HepG2 (cell line): ENCODE data around the gene EXOC3L4. TPM values are rescaled to one million over a fixed set of nuclear protein-coding genes. Genes with fewer than 3 reads are reported as not detected.

Source experiments
- KDM6A ChIP-seq: IDR thresholded peaks from 2 replicates; pipeline ENCODE4 v1.6.1; 2016; ENCODE audit warnings: low read depth
- MAZ ChIP-seq, 2 experiments: sonication (generic) in 1 of 2; formaldehyde crosslinking in 1 of 2; IDR thresholded peaks; 2 replicates each; pipeline versions ENCODE4 v1.5.0 to v1.6.1; 2012 to 2020; ENCODE audit warnings: low read depth in 2 of 2, mild to moderate bottlenecking in 2 of 2, borderline replicate concordance in 1 of 2, improper control_type of control experiment in 1 of 2, low read length in 1 of 2, missing genetic modification reagents in 1 of 2, moderate library complexity in 1 of 2
- MTA3 ChIP-seq: sonication (generic); formaldehyde crosslinking; IDR thresholded peaks from 2 replicates; pipeline ENCODE4 v1.4.0; 2020; ENCODE audit warnings: missing genetic modification reagents
- NFYC ChIP-seq: IDR thresholded peaks from 2 replicates; pipeline ENCODE4 v1.6.1; 2016; ENCODE audit warnings: missing genetic modification reagents, missing compliant biosample characterization
- PAXIP1 ChIP-seq: sonication (generic); formaldehyde crosslinking; conservative IDR thresholded peaks from 2 replicates; pipeline ENCODE4 v1.4.0; 2020; ENCODE audit warnings: mild to moderate bottlenecking, missing genetic modification reagents, moderate library complexity
- RARA ChIP-seq: IDR thresholded peaks from 2 replicates; pipeline ENCODE4 v1.6.1; 2016; ENCODE audit warnings: missing genetic modification reagents, missing compliant biosample characterization
- RFXANK ChIP-seq: IDR thresholded peaks from 2 replicates; pipeline ENCODE4 v1.6.1; 2016
- SKI ChIP-seq: fragments of 450-650 bp; IDR thresholded peaks from one replicate; pipeline ENCODE4 v1.6.1; 2018; ENCODE audit warnings: mild to moderate bottlenecking; ENCODE audit not compliant: partially characterized antibody
- SUZ12 ChIP-seq: fragments of 150-350 bp; IDR thresholded peaks from 2 replicates; pipeline ENCODE4 v1.6.1; 2014; ENCODE audit warnings: low read depth, low read length
- TFDP1 ChIP-seq: IDR thresholded peaks from 2 replicates; pipeline ENCODE4 v1.6.1; 2016; ENCODE audit warnings: missing compliant biosample characterization, missing genetic modification reagents, borderline replicate concordance
- ZKSCAN1 ChIP-seq: fragments of 150-350 bp; IDR thresholded peaks from 2 replicates; pipeline ENCODE4 v1.6.1; 2014; ENCODE audit warnings: low read length
- ZNF749 ChIP-seq: sonication (generic); formaldehyde crosslinking; IDR thresholded peaks from 2 replicates; pipeline ENCODE4 v1.8.0; 2022; ENCODE audit warnings: mild to moderate bottlenecking, missing genetic modification reagents, moderate library complexity, borderline replicate concordance
- ZNF850 ChIP-seq: sonication (generic); formaldehyde crosslinking; conservative IDR thresholded peaks from 2 replicates; pipeline ENCODE4 v1.9.0; 2021; ENCODE audit warnings: mild to moderate bottlenecking, missing genetic modification reagents
- ZNF878 ChIP-seq: sonication (generic); formaldehyde crosslinking; IDR thresholded peaks from 2 replicates; pipeline ENCODE4 v1.8.1; 2023; ENCODE audit warnings: mild to moderate bottlenecking, missing genetic modification reagents, moderate library complexity
- ZNF879 ChIP-seq: sonication (generic); formaldehyde crosslinking; IDR thresholded peaks from 2 replicates; pipeline ENCODE4 v1.8.1; 2023; ENCODE audit warnings: missing genetic modification reagents
- polyA plus RNA-seq, 8 experiments: library from polyadenylated mRNA; depleted of rRNA in 3 of 8; stranded (reverse) in 7 of 8; unstranded in 1 of 8; fragments of >200 nt; fragmentation: Illumina TruSeq in 4 of 8; extraction: Trizol in 4 of 8; gene quantifications; 2 replicates each; pipeline versions ENCODE4 v1.2.1 to v1.2.3, GENCODE V29; 2011 to 2016; ENCODE audit warnings: low read depth in 4 of 8, missing spikeins in 1 of 8, mixed read lengths in 1 of 8; ENCODE audit not compliant: insufficient read depth in 1 of 8
- total RNA-seq, 5 experiments: library from RNA; depleted of rRNA; stranded (reverse); fragments of >200 nt; fragmentation: Illumina TruSeq; extraction: Trizol; gene quantifications; 2 replicates each; pipeline ENCODE4 v1.2.3, GENCODE V29; 2016; ENCODE audit warnings: low read depth in 1 of 5
- TF ChIP-seq, protein P1 (sequence below): sonication (generic); formaldehyde crosslinking; IDR thresholded peaks from 2 replicates; pipeline ENCODE4 v1.5.0; 2020; ENCODE audit warnings: mild to moderate bottlenecking, missing genetic modification reagents
- TF ChIP-seq, protein P2 (sequence below): IDR thresholded peaks from 2 replicates; pipeline ENCODE4 v1.6.1; 2016; ENCODE audit warnings: low read depth, missing genetic modification reagents, missing compliant biosample characterization

Gene EXOC3L4
- total and polyA plus RNA-seq, 2 of the 13 experiments (the other 11 are each of a cell fraction or from before 2014, with no cell fraction given), result 11.8 to 27.0 TPM

DNA sequence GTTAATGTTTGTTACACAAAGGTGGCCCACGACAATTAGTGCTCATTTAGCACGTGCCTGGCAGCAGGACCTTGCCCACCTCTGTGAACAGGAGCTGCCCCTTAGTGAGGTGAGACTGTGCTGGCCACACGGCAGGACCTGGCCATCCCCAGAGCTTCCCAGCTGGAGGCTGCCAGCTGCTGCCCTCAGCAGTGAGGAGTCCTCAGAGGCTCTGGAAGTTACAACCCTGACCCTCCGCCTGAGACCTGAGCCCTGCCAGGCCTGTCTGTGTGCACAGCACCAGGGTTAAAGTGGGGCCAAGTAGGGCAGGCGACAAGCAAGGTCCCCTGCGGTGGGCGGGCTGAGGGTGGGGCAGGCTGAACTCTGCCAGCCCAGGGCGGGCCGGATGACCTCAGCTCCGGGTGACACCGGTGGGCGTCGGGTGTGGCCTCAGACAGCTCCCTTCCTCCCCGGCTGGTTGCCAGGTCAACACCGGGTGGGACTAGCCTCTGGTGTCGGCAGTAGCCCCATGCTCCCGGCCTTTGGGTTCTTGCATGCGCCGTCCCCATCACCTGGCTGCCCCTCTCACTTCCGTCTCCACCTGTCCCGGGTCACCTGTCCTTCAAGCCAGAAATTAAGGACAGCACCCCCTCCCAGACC, 19.7 kb upstream of the EXOC3L4 start (continued):
- TF ChIP-seq SKI, result no peak
- TF ChIP-seq ZNF749 (CRISPR knock-in tag), result no peak
- no peak for TF ChIP-seq ZNF879
- TF ChIP-seq TFDP1 (CRISPR knock-in tag), result no peak
- TF ChIP-seq, protein P1, sequence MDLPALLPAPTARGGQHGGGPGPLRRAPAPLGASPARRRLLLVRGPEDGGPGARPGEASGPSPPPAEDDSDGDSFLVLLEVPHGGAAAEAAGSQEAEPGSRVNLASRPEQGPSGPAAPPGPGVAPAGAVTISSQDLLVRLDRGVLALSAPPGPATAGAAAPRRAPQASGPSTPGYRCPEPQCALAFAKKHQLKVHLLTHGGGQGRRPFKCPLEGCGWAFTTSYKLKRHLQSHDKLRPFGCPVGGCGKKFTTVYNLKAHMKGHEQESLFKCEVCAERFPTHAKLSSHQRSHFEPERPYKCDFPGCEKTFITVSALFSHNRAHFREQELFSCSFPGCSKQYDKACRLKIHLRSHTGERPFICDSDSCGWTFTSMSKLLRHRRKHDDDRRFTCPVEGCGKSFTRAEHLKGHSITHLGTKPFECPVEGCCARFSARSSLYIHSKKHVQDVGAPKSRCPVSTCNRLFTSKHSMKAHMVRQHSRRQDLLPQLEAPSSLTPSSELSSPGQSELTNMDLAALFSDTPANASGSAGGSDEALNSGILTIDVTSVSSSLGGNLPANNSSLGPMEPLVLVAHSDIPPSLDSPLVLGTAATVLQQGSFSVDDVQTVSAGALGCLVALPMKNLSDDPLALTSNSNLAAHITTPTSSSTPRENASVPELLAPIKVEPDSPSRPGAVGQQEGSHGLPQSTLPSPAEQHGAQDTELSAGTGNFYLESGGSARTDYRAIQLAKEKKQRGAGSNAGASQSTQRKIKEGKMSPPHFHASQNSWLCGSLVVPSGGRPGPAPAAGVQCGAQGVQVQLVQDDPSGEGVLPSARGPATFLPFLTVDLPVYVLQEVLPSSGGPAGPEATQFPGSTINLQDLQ (CRISPR knock-in tag), result no peak
- no peak for TF ChIP-seq MAZ (IDR thresholded peaks at IDR 0.05; ENCODE audit: borderline replicate concordance, low read depth, low read length)
- no peak for TF ChIP-seq MAZ (CRISPR knock-in tag; IDR thresholded peaks at IDR 0.05; ENCODE audit: low read depth)
- no peak for TF ChIP-seq ZKSCAN1
- TF ChIP-seq NFYC (CRISPR knock-in tag), result no peak
- TF ChIP-seq SUZ12, result no peak
- no peak for TF ChIP-seq ZNF850 (CRISPR knock-in tag)
- TF ChIP-seq PAXIP1 (CRISPR knock-in tag), result no peak
- TF ChIP-seq MTA3 (CRISPR knock-in tag), result no peak
- TF ChIP-seq KDM6A (CRISPR knock-in tag), result no peak
- TF ChIP-seq, protein P2, sequence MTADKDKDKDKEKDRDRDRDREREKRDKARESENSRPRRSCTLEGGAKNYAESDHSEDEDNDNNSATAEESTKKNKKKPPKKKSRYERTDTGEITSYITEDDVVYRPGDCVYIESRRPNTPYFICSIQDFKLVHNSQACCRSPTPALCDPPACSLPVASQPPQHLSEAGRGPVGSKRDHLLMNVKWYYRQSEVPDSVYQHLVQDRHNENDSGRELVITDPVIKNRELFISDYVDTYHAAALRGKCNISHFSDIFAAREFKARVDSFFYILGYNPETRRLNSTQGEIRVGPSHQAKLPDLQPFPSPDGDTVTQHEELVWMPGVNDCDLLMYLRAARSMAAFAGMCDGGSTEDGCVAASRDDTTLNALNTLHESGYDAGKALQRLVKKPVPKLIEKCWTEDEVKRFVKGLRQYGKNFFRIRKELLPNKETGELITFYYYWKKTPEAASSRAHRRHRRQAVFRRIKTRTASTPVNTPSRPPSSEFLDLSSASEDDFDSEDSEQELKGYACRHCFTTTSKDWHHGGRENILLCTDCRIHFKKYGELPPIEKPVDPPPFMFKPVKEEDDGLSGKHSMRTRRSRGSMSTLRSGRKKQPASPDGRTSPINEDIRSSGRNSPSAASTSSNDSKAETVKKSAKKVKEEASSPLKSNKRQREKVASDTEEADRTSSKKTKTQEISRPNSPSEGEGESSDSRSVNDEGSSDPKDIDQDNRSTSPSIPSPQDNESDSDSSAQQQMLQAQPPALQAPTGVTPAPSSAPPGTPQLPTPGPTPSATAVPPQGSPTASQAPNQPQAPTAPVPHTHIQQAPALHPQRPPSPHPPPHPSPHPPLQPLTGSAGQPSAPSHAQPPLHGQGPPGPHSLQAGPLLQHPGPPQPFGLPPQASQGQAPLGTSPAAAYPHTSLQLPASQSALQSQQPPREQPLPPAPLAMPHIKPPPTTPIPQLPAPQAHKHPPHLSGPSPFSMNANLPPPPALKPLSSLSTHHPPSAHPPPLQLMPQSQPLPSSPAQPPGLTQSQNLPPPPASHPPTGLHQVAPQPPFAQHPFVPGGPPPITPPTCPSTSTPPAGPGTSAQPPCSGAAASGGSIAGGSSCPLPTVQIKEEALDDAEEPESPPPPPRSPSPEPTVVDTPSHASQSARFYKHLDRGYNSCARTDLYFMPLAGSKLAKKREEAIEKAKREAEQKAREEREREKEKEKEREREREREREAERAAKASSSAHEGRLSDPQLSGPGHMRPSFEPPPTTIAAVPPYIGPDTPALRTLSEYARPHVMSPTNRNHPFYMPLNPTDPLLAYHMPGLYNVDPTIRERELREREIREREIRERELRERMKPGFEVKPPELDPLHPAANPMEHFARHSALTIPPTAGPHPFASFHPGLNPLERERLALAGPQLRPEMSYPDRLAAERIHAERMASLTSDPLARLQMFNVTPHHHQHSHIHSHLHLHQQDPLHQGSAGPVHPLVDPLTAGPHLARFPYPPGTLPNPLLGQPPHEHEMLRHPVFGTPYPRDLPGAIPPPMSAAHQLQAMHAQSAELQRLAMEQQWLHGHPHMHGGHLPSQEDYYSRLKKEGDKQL (CRISPR knock-in tag), result no peak
- no peak for TF ChIP-seq ZNF878 (CRISPR knock-in tag)
- no peak for TF ChIP-seq RFXANK
- TF ChIP-seq RARA (CRISPR knock-in tag), result peak; percentile 65
